RWPE2 (cell line): Measurements from ENCODE around the gene SMCO1.
A peak's percentile ranks its signal among the peaks of the same experiment; 100 is the strongest.

ENCODE experiments used
- ATAC-seq: fragments of 200-7000 bp; cut with Tn5 transposase; 3 replicates; pipeline ENCODE4 v1.9.1; 2021; ENCODE audit warnings: low read depth
- DNase-seq: peaks from one replicate; pipeline ENCODE4 v3.0.0-alpha.2; 2020; ENCODE audit warnings: low spot score
- H3K27ac ChIP-seq: fragments of 450-650 bp; 2 replicates; pipeline ENCODE4 v1.5.1; 2017; ENCODE audit warnings: mild to moderate bottlenecking; ENCODE audit not compliant: poor library complexity, severe bottlenecking
- H3K27me3 ChIP-seq: fragments of 250-450 bp; sonication (Bioruptor Pico); 2 replicates; pipeline ENCODE4 v1.5.1; 2021; ENCODE audit warnings: mild to moderate bottlenecking, moderate library complexity; ENCODE audit not compliant: insufficient read depth, poor library complexity, severe bottlenecking
- H3K36me3 ChIP-seq: fragments of 250-450 bp; sonication (Bioruptor Pico); 2 replicates; pipeline ENCODE4 v1.5.1; 2020; ENCODE audit warnings: low read depth, mild to moderate bottlenecking, moderate library complexity
- H3K4me1 ChIP-seq: fragments of 250-450 bp; sonication (Bioruptor Pico); 2 replicates; pipeline ENCODE4 v1.5.1; 2021; ENCODE audit warnings: mild to moderate bottlenecking, moderate library complexity; ENCODE audit not compliant: insufficient read depth, poor library complexity, severe bottlenecking
- H3K4me3 ChIP-seq: fragments of 250-450 bp; sonication (Bioruptor Pico); 2 replicates; pipeline ENCODE4 v1.5.1; 2021; ENCODE audit warnings: mild to moderate bottlenecking, moderate library complexity; ENCODE audit not compliant: severe bottlenecking
- H3K9me3 ChIP-seq: fragments of 250-450 bp; sonication (Bioruptor Pico); 2 replicates; pipeline ENCODE4 v1.5.1; 2021; ENCODE audit warnings: mild to moderate bottlenecking, moderate library complexity; ENCODE audit not compliant: severe bottlenecking
- TF ChIP-seq, protein P1 (sequence below): fragments of 450-650 bp; IDR thresholded peaks from one replicate; pipeline ENCODE4 v1.5.1; 2017; ENCODE audit warnings: mild to moderate bottlenecking, moderate library complexity; ENCODE audit not compliant: poor library complexity, severe bottlenecking

Gene SMCO1

DNA sequence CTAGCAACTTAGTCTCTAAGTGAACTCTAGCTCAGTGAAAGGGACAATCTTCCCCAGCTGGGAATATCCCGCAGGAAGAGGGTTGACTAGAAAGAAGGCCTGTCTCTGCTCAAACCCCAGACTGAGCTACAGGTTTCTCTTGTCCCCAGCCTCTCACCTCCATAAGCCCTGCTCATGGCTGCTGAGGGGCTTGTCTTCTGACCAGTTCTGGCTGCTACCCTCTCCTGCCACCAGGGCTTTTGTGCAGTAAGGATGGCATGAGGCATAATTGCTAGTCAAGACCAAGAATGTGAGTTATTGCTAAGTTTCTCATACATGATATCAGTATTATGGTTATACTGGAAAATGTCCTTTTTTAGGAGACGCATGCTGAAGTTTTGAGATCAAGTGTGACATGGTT, 31.9 kb upstream of the SMCO1 start:
- TF ChIP-seq, protein P1, sequence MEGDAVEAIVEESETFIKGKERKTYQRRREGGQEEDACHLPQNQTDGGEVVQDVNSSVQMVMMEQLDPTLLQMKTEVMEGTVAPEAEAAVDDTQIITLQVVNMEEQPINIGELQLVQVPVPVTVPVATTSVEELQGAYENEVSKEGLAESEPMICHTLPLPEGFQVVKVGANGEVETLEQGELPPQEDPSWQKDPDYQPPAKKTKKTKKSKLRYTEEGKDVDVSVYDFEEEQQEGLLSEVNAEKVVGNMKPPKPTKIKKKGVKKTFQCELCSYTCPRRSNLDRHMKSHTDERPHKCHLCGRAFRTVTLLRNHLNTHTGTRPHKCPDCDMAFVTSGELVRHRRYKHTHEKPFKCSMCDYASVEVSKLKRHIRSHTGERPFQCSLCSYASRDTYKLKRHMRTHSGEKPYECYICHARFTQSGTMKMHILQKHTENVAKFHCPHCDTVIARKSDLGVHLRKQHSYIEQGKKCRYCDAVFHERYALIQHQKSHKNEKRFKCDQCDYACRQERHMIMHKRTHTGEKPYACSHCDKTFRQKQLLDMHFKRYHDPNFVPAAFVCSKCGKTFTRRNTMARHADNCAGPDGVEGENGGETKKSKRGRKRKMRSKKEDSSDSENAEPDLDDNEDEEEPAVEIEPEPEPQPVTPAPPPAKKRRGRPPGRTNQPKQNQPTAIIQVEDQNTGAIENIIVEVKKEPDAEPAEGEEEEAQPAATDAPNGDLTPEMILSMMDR, result no peak
- Histone ChIP-seq H3K27me3 (no peaks in the 10 kb centered on the region), H3K4me1 (no peaks in the 10 kb centered on the region), H3K36me3 (no peaks in the 10 kb centered on the region), H3K27ac (no peak overlapping the region), H3K9me3 (peaks cover 5% of the 10 kb centered on the region), H3K4me3 (no peak overlapping the region)
- ATAC-seq (no peak), DNase-seq (no peak)

GRCh38 chr3:196546537-196546936, 31.4 kb upstream of the SMCO1 start:
- Histone ChIP-seq H3K27me3 (no peaks in the 10 kb centered on the region), H3K9me3 (peaks cover 5% of the 10 kb centered on the region), H3K4me1 (no peaks in the 10 kb centered on the region), H3K4me3 (no peak overlapping the region), H3K27ac (no peak overlapping the region), H3K36me3 (no peaks in the 10 kb centered on the region)
- TF ChIP-seq, protein P1, result no peak
- DNase-seq (no peak), ATAC-seq (no peak)

DNA sequence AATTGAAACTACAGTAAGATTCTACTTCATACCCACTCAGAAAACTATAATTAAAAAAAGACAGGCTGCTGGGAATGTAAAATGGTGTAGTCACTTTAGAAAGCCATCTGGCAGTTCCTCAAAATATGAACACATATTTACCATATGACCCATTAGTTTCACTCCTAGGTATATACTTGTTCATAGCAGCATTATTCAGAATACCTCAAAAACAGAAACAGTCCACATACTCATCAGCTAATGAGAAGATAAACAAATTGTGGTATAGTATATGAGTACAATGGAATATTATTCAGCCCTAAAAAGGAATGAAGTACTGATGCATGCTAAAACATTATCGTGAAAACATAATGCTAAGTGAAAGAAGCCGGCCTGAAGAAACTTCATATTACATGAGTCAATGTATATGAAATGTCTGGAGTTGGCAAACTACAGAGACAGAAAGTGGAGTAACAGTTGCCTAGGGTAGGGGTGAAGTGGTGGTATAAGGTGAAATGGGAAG, 29.4 kb upstream of the SMCO1 start:
- Histone ChIP-seq H3K27me3 (no peaks in the 10 kb centered on the region), H3K27ac (no peak overlapping the region), H3K36me3 (no peaks in the 10 kb centered on the region), H3K4me3 (no peak overlapping the region), H3K4me1 (no peaks in the 10 kb centered on the region), H3K9me3 (peaks cover 1% of the 10 kb centered on the region)
- ATAC-seq, result no peak
- TF ChIP-seq, protein P1, result no peak
- DNase-seq, result no peak

DNA sequence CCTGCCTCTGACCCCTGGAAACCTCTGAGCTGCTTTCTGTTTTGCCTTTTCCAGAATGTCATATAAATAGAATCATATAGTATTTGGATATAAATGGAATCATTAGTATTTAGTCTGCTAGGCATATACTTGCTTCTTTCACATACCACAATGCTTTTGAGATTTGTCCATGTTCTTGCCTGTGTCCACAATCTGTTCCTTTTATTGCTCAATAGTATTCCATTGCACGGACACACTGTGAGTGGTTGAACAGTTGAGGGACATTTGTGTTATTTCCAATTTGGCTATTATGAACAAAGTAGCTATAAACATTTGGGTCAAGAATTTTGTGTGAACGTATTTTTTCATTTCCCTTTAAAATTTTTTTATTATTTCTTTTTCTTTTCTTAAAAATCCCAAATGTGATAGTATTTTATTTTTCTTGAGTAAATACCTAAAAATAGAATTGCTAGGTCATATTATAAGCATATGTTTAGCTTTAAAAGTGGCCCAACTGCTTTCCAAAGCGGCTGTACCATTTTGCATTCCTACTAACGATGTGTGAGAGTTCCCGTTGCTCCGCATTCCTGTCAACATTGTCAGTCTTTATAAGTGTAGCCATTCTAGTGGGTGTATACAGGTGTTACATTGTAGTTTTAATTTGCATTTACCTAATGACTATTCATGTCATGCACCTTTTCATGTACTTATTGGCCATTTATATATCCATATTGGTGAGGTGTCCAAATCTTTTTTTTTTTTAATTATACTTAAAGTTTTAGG, 26.7 kb upstream of the SMCO1 start:
- H3K9me3 ChIP-seq, result no peaks in the 10 kb centered on the region
- H3K27me3 ChIP-seq, result no peaks in the 10 kb centered on the region
- no peaks in the 10 kb centered on the region for H3K36me3 ChIP-seq
- no peak overlapping the region for H3K27ac ChIP-seq
- H3K4me3 ChIP-seq, result no peak overlapping the region
- ATAC-seq (no peak), DNase-seq (no peak)
- no peaks in the 10 kb centered on the region for H3K4me1 ChIP-seq
- TF ChIP-seq, protein P1, result no peak

GRCh38 chr3:196537319-196537984, 22.3 kb upstream of the SMCO1 start:
- H3K4me1 ChIP-seq, result no peaks in the 10 kb centered on the region
- TF ChIP-seq, protein P1, result peak; percentile 87
- no peak overlapping the region for H3K4me3 ChIP-seq
- no peaks in the 10 kb centered on the region for H3K27me3 ChIP-seq
- H3K9me3 ChIP-seq, result no peaks in the 10 kb centered on the region
- no peaks in the 10 kb centered on the region for H3K36me3 ChIP-seq
- peak; percentile 69 for ATAC-seq
- no peak overlapping the region for H3K27ac ChIP-seq
- no peak for DNase-seq
